Measurements from ENCODE around the gene ADD2.
A peak's percentile ranks its signal among the peaks of the same experiment; 100 is the strongest.

The ADD2 gene

DNA sequence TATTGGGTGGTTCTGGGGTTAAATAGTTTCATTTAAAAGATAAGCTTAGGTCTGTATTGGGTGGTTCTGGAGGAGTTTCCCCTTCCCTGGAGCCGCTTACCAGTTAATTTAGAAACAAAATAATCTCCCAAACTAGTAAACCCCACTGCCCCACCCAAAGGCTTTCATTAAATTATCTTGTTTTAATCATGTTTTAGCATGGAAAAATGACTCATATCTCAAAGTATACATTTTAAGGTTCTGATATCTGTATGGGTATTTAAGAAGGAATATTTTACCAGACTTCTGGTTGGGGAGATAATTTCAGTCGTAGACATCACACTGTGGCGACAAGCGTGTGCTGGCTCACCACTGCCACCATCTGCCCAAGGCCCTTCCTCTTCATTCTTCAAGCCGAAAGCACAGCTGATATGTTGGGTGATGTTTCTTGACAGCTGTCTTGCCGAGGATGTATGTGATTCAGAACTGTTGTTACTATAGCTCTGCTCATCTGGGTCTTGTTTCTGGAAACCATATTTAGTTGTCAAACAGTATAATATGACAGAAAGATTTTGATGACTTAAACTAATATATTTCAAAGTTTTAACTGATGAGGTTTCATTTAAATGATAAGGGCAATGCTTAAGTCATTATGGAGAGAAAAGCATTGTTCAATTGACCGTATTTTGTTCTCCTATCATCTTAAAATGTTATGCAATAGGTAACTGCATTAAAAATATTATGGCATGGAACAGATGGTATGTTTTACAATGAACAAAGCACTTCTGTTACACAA, 17.3 kb upstream of the ADD2 start:
- DNase-seq: peak in 35 of 58 donors; percentile 1 to 64 (median 18)

DNA sequence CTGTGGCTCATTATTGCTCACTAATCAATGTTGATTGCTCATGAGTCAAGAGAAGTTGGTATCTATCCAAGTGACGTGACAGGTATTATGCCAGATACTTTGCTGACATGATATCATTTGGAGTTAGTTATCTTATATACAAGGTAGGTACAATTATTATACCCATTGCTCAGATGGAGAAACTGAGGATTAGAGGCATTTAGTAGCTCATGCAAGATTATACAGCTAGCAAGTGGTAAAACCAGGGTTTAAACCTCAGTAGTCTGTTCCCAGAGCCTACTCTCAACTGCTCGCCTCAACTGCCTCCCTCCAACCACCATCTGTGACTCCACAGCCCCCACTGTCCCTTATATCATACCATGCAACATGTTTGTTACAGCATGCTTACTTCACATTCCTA, 16.3 kb upstream of the ADD2 start:
- no peak for DNase-seq

DNA sequence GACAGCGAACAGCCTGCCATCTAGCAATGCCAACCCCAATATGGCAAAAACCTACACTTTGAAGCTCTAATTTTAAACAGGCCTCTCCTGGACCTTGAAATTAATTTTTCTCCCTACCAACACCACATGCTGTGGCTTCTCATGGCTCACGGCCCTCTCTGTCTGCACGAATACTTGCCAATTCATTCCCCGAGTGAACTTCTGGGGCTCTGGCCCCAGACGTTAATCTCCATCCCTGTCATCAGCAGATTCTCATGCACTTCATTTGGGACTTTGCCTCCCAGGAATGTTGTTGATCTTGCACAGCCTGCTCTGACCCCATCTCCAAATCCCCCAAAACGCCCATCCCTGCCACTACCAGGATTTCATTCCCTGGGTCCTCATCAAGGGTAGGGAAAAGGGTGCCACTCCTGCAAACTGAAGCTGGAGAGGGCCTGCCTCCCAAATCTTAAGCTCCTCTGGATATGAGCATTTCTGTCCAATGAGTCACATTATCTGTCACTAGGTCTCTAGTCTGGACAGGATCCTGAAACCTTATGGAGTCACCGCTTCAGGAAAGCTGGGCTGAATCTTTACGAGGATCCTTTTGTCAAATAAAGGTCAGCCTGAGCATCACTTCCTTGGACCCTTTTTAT, 12.0 kb upstream of the ADD2 start:
- no peak for DNase-seq

DNA sequence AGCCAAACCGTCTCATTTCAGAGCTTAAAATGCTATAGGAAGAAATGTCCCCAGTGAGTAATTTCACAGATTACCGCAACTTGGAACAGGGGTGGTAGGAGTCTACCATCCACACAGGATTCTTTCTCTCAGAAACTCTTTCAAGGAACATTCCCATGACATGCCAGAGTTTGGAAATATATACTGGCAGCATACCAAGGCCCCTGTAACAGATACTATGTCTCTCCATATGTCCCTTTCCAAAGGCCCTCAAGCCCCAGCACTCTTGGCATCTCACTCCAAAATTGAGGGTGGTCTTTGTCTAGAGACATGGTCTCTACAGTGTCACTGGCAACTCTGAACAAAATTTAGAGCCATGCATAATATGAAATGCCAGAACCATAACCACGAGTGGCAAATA, 11.5 kb upstream of the ADD2 start:
- DNase-seq: no peak

DNA sequence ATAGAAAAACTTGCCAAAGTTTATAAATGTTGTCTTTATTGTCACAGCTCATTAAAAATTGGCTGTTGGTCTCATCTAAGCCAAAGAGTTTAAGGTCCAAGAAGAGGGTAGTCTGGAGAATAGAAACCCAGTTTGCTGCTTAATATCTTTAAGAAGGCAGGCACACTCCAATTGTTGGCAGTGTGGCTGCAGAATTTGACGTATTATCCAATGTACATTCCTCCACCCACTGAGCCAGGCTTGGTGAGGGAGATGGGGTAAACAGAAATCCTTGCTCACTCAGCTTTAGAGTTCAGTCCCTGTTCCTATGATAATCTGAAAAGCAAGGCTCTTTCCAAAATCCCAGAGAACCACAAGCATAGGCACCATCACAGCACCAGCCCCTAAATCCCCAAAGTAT, 10.7 kb upstream of the ADD2 start:
- no peak for DNase-seq

DNA sequence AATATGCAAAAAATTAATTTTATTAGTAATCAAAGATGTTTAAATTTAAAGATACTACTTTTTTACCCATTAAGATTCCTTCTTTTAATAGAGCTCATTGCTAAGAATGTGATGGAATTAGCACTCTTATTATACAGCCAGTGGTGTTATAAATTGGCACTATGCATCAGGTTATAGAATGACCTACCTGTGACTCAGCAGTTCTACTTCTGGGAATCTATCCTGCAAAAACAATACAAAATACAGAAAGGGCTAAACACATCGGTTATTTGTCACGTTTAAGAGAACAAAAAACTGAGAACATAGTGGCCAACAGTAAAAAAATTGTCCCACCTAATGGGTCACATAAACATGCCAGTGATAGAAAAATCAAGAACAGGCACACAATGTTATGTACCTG, 9.4 kb upstream of the ADD2 start:
- DNase-seq: no peak

DNA sequence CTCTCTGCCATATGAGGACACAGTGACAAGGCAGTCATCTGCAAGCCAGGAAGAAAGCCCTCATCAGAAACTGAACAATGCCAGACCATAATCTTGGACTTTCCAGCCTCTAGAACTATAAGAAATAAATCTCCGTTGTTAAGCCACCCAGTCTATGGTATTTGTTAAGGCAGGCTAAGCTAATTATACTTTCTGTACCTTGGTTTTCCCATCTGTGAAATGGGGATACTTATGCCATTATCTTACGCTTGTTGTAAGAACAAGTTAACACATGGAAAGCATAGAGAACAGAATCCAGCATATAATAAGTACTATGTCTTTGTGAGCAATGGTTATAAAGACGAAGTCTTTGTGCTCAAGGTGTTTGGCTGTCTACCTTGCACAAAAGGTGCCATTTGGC, 8.3 kb upstream of the ADD2 start:
- DNase-seq: no peak

DNA sequence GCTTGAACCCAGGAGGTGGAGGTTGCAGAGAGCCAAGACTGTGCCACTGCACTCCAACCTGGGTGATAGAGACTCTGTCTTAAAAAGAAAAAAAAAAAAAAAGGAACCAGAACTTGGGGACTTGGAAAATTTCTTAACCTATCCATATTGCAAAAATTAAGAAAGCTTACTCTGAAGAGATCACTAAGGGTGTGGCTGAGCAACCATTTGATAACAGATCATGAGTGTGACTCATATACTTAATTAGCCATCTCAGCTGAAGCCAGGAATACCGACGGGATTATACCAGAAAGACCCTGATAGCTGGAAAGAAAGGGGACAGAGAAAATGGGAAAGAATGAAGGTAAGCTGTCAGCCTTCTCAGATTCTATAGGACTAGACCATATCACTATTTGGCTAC, 7.1 kb upstream of the ADD2 start:
- no peak for DNase-seq

DNA sequence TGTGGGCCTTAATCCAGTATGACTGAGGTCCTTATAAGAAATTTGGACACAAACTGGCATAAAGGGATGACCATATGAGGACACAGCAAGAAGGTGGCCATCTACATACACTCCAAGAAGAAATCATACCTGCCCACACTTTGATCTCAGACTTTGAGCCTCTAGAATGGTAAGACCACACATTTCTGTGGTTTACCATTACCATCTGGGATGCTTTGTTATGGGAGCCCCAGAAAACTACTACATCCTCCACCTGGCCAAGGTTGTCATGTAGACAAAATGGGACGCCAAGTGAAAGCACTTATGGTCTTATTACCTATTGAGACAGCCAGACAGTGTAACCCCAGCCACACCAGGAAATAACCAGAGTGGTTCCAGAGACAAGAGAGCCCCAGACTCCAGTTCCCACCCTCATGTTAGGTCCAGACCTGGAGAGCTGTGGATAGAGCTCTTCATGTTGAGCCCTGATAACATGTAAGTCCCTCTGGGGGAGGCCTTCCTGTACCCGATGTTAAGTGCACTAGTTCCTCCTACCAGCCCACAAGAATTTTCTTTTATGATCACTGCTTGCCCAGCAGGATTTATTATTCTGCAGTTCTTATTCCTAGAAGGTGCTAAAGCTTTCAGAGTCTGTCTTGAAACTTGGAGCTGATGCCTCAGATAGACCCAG, 4.6 kb upstream of the ADD2 start:
- DNase-seq: no peak

DNA sequence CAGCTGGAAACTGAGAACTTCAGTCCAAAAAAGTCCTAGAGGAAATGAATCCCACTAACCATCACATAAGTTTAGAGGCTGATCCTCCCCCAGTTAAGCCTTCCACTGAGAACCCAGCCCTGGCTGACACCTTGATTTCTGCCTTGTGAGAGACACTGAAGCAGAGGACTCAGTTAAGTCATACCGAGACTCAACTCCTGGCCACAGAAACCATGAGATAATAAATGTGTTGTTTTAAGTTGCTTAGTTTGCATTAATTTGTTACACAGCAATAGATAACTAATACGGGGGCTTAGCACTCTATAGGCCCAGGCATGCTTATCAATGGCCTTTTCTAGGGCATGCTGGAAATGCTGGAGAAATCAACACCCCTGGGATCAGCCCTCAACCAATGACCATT, 3.4 kb upstream of the ADD2 start:
- DNase-seq: no peak

DNA sequence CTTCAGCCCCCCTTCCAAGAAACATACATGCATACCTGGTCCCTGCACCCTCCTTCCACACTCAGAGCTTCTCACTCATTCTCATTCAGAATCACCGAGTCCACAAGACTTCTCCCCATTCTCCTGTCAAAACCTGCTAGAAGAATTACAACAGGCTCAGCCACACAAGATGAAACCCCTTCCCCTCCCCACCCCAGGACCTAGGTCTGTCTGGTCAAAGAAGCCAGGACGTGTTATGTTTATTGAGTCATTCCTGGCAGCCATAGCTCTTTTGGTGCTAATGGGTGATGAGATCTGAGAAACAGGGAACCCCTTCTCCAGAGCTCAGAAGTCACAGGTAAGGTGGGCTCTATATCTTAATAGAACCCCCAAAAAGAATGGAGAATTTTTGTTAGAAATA, 1.4 kb upstream of the ADD2 start:
- DNase-seq: no peak

DNA sequence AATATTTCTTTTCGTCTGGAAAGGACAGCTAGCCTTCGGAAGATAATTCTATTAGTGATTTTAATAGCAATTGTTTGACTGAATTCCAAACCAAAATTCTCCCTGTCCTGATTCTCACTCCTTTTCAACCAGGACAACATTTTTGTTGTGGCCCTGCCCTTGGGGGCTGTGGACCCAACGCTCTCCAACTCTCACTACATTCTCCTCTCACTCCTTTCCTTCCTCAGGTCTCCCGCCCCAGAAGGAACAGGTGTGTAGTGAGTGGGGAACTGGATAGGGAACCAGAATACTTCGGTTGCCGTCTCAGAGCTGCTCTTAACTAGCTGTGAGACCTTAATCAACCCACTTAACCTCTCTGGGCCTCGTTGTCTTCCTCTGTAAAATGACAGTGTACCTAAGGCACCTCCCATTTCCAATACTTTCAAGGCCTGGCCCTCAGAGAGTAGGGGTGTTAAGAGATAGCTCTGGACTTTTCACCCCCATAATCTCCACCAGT, 638 bp upstream of the ADD2 start:
- DNase-seq: no peak

DNA sequence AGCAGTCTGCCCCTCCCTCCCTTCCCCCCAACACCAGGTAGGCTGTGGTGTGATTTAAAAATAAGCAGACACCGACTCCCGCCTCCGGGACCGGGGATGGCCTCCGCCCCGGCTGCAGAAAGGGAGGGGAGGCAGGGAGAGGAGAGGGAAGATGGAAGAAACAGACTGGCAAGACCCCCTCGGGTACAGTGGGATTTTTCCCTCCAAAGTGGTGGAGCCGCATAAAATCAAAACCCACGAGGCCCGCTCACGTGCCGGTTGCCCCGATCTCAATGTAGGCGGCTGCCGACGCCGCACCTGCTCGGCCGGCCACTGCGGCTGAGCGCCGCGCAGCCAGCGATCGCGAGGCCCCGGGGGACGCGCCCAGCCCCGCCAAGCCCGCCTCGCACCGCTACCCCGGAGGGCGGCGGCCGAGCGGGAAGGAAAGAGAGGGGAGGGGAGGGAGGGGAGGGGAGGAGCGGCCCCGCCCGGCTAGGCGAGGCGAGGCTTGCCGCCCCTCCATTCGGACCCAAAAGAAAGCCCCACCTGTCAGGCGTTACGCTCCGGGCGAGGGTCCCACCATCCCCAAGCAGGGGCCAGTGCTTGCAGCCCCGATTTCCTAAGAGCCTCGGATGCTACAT, 811 bp downstream of the ADD2 start:
- peak in 8 of 58 donors; percentile 5 to 46 (median 31) for DNase-seq

DNA sequence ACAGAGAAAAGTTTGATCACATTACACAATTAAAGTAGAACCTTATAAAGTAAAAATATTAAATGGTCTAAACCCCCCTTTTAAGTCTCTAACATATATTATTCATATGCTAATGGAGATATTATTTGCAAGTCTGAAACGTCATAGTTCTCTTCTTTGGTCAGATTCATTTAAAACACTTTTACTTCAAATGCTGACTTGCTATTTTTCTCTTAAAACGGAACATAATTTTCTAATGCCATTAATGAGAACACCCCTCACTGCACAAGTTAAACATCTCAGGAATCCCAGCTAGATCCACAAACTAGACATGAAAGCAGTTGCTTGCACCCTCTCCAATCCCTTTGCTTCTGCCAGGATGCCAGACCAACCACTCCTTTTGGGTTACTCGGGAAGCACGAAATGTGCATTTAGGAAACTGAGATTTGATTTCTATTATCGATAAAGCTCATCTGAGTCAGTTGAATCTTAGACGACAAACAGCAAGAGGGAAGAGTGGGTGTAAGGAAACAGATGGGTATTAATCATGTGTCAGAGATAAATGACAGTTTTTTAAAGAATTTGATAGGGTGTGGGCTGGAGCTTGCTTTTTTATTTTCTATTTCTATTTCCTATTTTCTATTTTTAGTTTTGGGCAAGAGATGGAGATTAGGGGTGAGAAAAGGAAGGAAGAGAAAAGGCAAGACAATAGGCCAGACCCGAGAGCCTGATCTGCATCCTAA, 1.5 kb downstream of the ADD2 start:
- no peak for DNase-seq

DNA sequence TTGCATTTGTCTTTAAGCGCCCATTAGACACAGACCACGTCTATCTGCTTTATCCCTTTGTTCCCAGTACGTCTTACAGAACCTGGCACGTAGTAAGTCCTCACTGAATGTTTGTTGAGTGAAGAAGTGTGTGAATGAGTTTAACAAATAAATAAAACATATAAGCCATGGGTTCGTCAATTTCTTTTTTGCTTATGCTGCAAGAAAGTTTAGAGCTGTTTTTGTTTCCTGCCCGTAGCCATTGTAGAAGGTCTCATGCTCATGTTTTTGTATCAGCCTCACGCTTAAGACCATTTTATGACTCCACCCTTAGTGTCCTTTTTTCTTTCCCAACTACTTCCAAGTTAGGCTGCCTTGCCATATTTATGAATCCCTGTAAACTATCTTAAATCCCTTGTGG, 2.5 kb downstream of the ADD2 start:
- DNase-seq: no peak

DNA sequence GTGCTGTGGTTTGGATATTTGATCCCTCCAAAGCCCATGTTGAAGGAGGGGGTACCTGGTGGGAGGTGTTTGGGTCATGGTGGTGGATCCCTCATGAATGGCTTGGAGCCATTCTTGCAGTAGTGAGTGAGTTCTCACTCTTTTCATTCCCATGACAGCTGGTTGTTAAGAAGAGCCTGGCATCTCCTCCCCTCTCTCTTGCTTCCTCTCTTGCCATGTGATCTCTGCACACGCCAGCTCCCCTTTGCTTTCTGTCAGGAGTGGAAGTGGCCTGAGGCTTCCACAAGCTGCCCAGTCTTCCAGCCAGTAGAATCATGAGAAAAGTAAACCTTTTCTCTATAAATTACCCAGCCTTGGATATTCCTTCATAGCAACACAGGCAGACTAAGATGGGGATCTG, 8.6 kb downstream of the ADD2 start:
- DNase-seq: no peak

DNA sequence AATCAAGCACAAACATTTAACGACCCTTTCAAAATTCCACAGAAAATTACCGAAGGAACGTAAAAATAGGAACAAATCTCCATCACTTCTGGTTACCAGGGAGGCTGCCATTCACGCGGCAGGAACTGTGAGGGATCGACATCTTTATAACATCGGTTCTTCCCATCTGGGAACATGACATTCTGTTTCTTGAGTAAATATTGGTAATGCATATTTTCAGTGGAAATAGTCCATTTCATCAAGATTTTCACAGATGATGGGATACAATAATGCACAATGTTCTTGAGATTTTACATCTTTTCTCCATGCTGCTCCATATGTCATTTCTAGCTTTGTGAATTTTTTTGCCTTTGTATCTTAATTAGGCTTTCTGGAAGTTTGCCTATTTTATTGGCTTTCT, 10.0 kb downstream of the ADD2 start:
- peak in 2 of 58 donors; percentile 20 to 31 for DNase-seq

DNA sequence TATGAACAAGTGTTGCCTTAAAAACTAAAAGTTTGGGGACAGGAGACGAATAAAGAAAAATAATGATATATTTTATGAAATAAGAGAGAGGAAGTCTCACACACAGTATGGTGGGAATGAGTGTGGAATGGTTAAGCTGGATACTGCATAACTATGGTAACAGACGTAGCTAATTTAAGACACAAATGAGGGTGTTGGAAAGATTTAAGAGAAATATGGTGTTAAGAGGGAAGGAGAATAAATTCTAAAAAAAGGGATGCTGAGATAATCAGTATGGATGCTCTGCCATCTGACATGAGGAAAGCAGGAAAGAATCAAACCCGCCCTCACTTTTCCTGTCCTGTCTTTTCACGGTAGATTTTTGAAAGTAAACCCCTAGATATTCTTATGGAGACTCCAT, 10.6 kb downstream of the ADD2 start:
- DNase-seq: peak in 1 of 58 donors; percentile 8

DNA sequence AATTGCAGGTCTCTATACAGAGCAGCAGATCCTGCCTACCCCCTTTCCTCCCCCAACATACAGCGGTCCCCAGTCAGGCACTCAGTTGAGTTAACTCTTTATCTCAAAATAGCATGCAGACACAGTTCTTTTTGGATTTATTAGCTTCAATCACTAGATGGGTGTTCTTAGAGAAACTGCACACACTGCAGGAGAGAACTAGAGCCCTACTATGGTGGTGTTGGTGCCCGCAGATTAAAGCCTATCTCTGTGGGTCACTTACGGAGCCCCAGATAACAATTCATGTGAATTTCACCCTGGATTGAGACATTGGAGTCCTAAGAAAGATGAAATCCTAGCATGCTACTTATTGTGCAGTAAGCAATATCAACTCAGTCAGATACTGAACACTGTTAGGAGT, 11.9 kb downstream of the ADD2 start:
- DNase-seq: no peak

DNA sequence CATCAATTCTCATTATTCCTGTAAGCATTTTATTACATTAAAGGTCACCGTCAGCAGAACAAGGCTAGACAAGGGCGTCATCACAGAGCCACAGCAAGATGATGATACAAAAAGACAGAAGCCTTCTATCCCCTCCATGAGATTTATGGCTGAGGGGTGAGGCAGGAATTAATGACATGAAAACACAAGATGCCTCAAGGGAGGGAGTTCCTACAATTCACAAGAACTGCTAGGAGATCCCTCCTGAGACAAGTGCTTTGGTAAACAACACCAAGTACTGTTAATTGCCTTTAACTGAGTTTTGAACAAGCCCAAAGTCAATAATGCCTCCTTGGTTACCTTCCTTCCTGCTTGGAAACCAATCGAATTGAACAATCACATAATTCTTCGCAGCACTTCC, 14.1 kb downstream of the ADD2 start:
- no peak for DNase-seq

DNA sequence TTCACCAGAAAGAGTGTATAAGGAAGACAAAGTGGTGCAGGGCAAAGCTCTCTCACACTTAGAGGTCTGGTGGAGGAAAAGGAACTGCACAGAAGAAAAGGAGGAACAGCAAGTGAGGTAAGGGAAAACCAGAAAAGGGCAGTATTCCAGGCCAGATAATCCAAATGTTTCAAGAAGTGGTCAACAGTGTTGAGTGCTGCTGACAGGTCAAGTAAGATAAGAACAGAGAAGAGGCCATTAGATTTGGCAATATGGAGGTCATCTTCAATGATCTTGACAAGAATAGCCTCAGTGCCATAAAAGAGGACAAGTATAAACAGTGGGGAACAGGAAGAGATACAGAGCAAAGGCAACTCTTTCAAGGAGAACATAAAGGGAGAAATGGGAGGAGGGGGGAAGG, 15.0 kb downstream of the ADD2 start:
- no peak for DNase-seq
